ENCODE measurements around the gene ZFAND3.

Gene ZFAND3

GRCh38 chr6:37798436-37799262 is 20.9 kb upstream of the ZFAND3 start:
- H4K20me1 ChIP-seq (ENCODE audit: insufficient read depth, low read length): no peaks in the 10 kb centered on the region
- H3K4me1 ChIP-seq (ENCODE audit: insufficient read depth, low read length, severe bottlenecking): no peaks in the 10 kb centered on the region
- H3K27ac ChIP-seq (ENCODE audit: low read depth, low read length, poor library complexity, severe bottlenecking): no peak overlapping the region
- no peak overlapping the region for H3K9ac ChIP-seq (ENCODE audit: low read length)
- H3K27me3 ChIP-seq (ENCODE audit: insufficient read depth, low read length): peaks cover 5% of the 10 kb centered on the region; the same call in 1 of the 2 replicates
- TF ChIP-seq EZH2 (IDR thresholded peaks at IDR 0.05; ENCODE audit: borderline replicate concordance, low read length) (no peak), CTCF (IDR thresholded peaks at IDR 0.05; ENCODE audit: low read length) (no peak)
- no peaks in the 10 kb centered on the region for H3F3A ChIP-seq (ENCODE audit: insufficient read depth, low read length)
- H2AFZ ChIP-seq (ENCODE audit: low read length): no peak overlapping the region
- no peak overlapping the region for H3K4me3 ChIP-seq (ENCODE audit: low read depth, low read length, poor library complexity, severe bottlenecking)
- no peaks in the 10 kb centered on the region for H3K79me2 ChIP-seq (ENCODE audit: insufficient read depth, low read length)
- no peaks in the 10 kb centered on the region for H3K9me2 ChIP-seq (ENCODE audit: low read depth, low read length)
- no peaks in the 10 kb centered on the region for H3K36me3 ChIP-seq (ENCODE audit: insufficient read depth, low read length)
- no peaks in the 10 kb centered on the region for H3K9me3 ChIP-seq (ENCODE audit: low read length)
- H3K4me2 ChIP-seq (ENCODE audit: low read length): no peak overlapping the region

GRCh38 chr6:37799263-37799644 is 20.3 kb upstream of the ZFAND3 start:
- H3K27me3 ChIP-seq (ENCODE audit: insufficient read depth, low read length): peaks cover 6% of the 10 kb centered on the region; the same call in 1 of the 2 replicates
- no peak overlapping the region for H3K4me2 ChIP-seq (ENCODE audit: low read length)
- no peaks in the 10 kb centered on the region for H4K20me1 ChIP-seq (ENCODE audit: insufficient read depth, low read length)
- H3K4me1 ChIP-seq (ENCODE audit: insufficient read depth, low read length, severe bottlenecking): no peaks in the 10 kb centered on the region
- no peaks in the 10 kb centered on the region for H3K79me2 ChIP-seq (ENCODE audit: insufficient read depth, low read length)
- H3K9me2 ChIP-seq (ENCODE audit: low read depth, low read length): no peaks in the 10 kb centered on the region
- no peaks in the 10 kb centered on the region for H3F3A ChIP-seq (ENCODE audit: insufficient read depth, low read length)
- H3K4me3 ChIP-seq (ENCODE audit: low read depth, low read length, poor library complexity, severe bottlenecking): no peak overlapping the region
- TF ChIP-seq CTCF (IDR thresholded peaks at IDR 0.05; ENCODE audit: low read length) (no peak), EZH2 (IDR thresholded peaks at IDR 0.05; ENCODE audit: borderline replicate concordance, low read length) (no peak)
- H2AFZ ChIP-seq (ENCODE audit: low read length): no peak overlapping the region
- no peaks in the 10 kb centered on the region for H3K9me3 ChIP-seq (ENCODE audit: low read length)
- no peak overlapping the region for H3K27ac ChIP-seq (ENCODE audit: low read depth, low read length, poor library complexity, severe bottlenecking)
- H3K9ac ChIP-seq (ENCODE audit: low read length): no peak overlapping the region
- H3K36me3 ChIP-seq (ENCODE audit: insufficient read depth, low read length): no peaks in the 10 kb centered on the region

GRCh38 chr6:37800703-37801604 is 18.6 kb upstream of the ZFAND3 start:
- Histone ChIP-seq H2AFZ (ENCODE audit: low read length) (no peak overlapping the region), H3K9ac (ENCODE audit: low read length) (no peak overlapping the region), H3K36me3 (ENCODE audit: insufficient read depth, low read length) (no peaks in the 10 kb centered on the region), H3K4me3 (ENCODE audit: low read depth, low read length, poor library complexity, severe bottlenecking) (no peak overlapping the region), H3K9me2 (ENCODE audit: low read depth, low read length) (no peaks in the 10 kb centered on the region), H3K27me3 (ENCODE audit: insufficient read depth, low read length) (peaks cover 6% of the 10 kb centered on the region; the same call in 1 of the 2 replicates), H3K4me1 (ENCODE audit: insufficient read depth, low read length, severe bottlenecking) (no peaks in the 10 kb centered on the region), H3K9me3 (ENCODE audit: low read length) (no peaks in the 10 kb centered on the region), H3K79me2 (ENCODE audit: insufficient read depth, low read length) (no peaks in the 10 kb centered on the region), H3K4me2 (ENCODE audit: low read length) (no peak overlapping the region), H4K20me1 (ENCODE audit: insufficient read depth, low read length) (no peaks in the 10 kb centered on the region), H3K27ac (ENCODE audit: low read depth, low read length, poor library complexity, severe bottlenecking) (no peak overlapping the region), H3F3A (ENCODE audit: insufficient read depth, low read length) (no peaks in the 10 kb centered on the region)
- no peak for TF ChIP-seq EZH2 (IDR thresholded peaks at IDR 0.05; ENCODE audit: borderline replicate concordance, low read length)
- TF ChIP-seq CTCF (IDR thresholded peaks at IDR 0.05; ENCODE audit: low read length): no peak

Measured in OCI-LY1 (cell line).